Measurements from ENCODE around the gene TREH.

The TREH gene

DNA sequence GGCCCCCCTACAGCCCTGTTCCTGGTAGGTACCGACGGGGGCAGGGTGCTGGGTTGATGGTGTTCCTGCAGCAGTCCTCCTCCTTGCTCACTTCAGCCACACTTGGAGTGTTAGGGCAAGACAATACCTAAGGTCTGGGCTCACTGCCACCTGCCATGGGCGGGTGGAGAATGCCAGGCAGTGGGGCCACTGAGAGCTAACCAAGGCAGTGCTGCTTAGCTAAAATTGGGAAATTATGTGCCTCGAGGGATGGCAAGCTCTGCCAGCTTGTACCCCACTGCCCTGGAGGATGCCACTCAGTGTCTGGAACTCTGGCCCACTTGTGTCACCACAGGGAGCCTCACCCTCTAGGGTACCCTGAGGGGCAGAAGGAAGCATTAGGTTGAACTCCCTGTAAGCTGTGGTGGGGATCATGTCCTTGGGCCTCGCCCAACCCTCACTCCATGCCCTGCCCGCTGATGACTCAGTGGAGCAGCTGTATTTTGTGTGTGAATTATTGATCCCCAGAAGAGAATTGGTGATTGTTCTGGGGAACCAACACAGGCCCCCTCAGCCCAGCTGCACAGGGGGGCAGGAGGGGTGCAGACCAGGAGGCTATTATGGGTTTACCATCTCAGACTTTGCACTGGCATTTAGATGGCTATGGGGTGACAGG is 54.3 kb downstream of the TREH start:
- H3K4me3 ChIP-seq (ENCODE audit: low read depth, low read length) = no peak overlapping the region
- no peak for TF ChIP-seq CTCF (IDR thresholded peaks at IDR 0.05; ENCODE audit: borderline replicate concordance, insufficient read depth, low read depth, low read length)

GRCh38 chr11:118623269-118623655 is 56.2 kb downstream of the TREH start:
- H3K4me3 ChIP-seq (ENCODE audit: low read depth, low read length) = no peak overlapping the region
- no peak for TF ChIP-seq CTCF (IDR thresholded peaks at IDR 0.05; ENCODE audit: borderline replicate concordance, insufficient read depth, low read depth, low read length)

- no peak overlapping the region for H3K4me3 ChIP-seq (ENCODE audit: low read depth, low read length)
- TF ChIP-seq CTCF (IDR thresholded peaks at IDR 0.05; ENCODE audit: borderline replicate concordance, insufficient read depth, low read depth, low read length) = no peak
These were observed 56.8 kb downstream of the TREH start for GRCh38 chr11:118622376-118623268.

DNA sequence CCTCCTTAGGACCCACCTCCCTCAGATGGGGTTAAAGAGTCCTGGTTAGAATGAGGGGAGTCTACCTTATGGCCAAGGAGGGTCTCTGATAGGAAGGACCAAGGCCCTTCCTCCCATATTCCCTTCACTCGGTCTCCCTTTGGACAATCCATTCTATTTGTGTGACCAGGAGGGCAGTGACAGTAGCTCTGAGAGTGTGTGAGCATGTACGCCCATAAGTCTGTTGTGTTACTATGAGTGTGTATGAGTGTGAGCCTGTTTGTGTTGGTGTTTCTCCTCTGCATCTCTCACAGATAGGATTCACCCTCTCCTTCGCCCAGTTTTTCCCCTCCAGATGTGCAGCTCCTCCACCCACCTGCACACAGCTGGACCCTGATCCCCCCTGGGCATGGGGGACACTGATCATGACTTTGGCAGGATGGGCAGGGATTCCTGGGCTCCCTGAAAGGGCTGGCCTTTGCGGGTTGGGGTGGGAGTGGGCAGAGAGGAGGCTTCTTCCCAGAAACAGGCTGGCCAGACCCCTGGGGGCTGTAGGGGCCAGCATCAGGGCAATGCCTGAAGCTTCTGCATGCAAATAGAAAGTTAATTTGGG is 57.6 kb downstream of the TREH start:
- no peak overlapping the region for H3K4me3 ChIP-seq (ENCODE audit: low read depth, low read length)
- TF ChIP-seq CTCF (IDR thresholded peaks at IDR 0.05; ENCODE audit: borderline replicate concordance, insufficient read depth, low read depth, low read length) = no peak

DNA sequence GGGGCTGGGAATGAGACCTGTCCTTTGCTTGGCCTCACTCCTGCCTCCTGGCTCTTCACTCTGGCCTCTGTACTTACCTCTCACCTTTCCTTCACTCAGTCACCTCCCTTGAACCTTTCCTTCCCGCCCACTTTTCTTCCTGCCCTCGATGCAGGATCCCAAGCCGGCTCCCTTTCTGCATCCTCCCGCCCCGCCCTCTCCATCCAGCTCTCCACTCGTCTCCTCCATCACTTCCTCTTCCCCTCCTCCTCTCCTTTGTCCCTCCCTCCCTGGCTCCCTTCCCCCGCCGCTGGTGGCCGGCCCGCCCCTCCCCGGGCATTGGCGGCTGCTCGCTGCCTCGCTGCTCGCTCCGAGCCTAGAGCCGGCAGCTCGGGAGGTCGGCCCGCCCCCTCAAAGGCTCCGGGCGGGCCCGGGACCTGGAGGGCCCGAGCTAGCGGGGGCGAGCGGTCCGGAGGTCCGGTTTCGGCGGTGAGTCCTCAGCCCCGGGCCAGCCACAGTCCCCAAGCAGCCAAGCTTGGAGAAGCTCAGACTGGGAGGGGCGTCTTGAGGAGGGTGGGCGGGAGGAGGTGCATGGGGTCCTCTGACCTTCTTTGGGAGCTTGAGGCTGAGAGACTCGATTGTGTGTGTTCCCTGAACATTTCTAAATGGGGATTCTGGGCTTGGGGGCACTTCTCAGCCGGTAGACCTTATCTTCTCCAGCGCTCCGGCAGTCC is 58.2 kb downstream of the TREH start:
- H3K4me3 ChIP-seq (ENCODE audit: low read depth, low read length) = no peak overlapping the region
- TF ChIP-seq CTCF (IDR thresholded peaks at IDR 0.05; ENCODE audit: borderline replicate concordance, insufficient read depth, low read depth, low read length) = no peak

GRCh38 chr11:118620529-118621070 is 58.9 kb downstream of the TREH start:
- H3K4me3 ChIP-seq (ENCODE audit: low read depth, low read length) = no peak overlapping the region
- TF ChIP-seq CTCF (IDR thresholded peaks at IDR 0.05; ENCODE audit: borderline replicate concordance, insufficient read depth, low read depth, low read length) = no peak
